Endothelial cell of coronary artery (primary cell): ENCODE results near the gene OR5C1. TPM values are rescaled to one million over a fixed set of nuclear protein-coding genes. Genes with fewer than 3 reads are reported as not detected.

Source experiments
- total RNA-seq: library from RNA; depleted of rRNA; stranded (reverse); fragments of >200 nt; gene quantifications from 2 replicates; pipeline ENCODE4 v1.2.3, GENCODE V29; 2014

The OR5C1 gene
- not detected in 2 replicates for total RNA-seq

GRCh38 chr9:122788831-122789230 is at the start of gene OR5C1:
OR5C1 (plus strand) TSS chr9:122788933; CDS start chr9:122788933, 0 bp downstream.

GRCh38 chr9:122742003-122742402 is 46.7 kb upstream of the OR5C1 start, which contains the start of gene OR1L6:
OR1L6 (plus strand) TSS chr9:122742303; CDS start chr9:122749848, 7,545 bp downstream.

GRCh38 chr9:122800066-122801060 is 11.6 kb downstream of the OR5C1 start, which contains the start of gene OR1K1:
OR1K1 (plus strand) TSS chr9:122800123; CDS start chr9:122800123, 0 bp downstream.

Other genes with a start within 250 kb of the OR5C1 start
- not detected in 2 replicates for gene OR1N2, start 235.8 kb upstream of the OR5C1 start, total RNA-seq
- gene OR1L8, start 205.5 kb upstream of the OR5C1 start, total RNA-seq: under 0.01 and 0.09 TPM in 2 replicates
- not detected in 2 replicates for gene OR1Q1, start 174.2 kb upstream of the OR5C1 start, total RNA-seq
- 0.09 TPM in 1 of 2 replicates, not detected in the other for gene OR1B1, start 131.3 kb upstream of the OR5C1 start, total RNA-seq
- gene OR1L1, start 127.2 kb upstream of the OR5C1 start, total RNA-seq: not detected in 2 replicates
- not detected in 2 replicates for gene OR1L3, start 113.8 kb upstream of the OR5C1 start, total RNA-seq
- gene OR1L4, start 64.9 kb upstream of the OR5C1 start, total RNA-seq: not detected in 2 replicates
- gene OR1L6, start 46.6 kb upstream of the OR5C1 start, total RNA-seq: not detected in 2 replicates
- gene OR1K1, start 11.2 kb downstream of the OR5C1 start, total RNA-seq: not detected in 2 replicates
- gene PDCL, start 39.7 kb downstream of the OR5C1 start, total RNA-seq: 64.5 and 66.2 TPM in 2 replicates
- 44.9 and 54.8 TPM in 2 replicates for gene RC3H2, start 116.4 kb downstream of the OR5C1 start, total RNA-seq
- gene ZBTB6, start 124.4 kb downstream of the OR5C1 start, total RNA-seq: 10.9 and 11.9 TPM in 2 replicates
- 2.3 and 3.7 TPM in 2 replicates for gene ZBTB26, start 142.6 kb downstream of the OR5C1 start, total RNA-seq
- 23.2 and 36.2 TPM in 2 replicates for gene RABGAP1, start 152.1 kb downstream of the OR5C1 start, total RNA-seq
- 0.90 and 1.8 TPM in 2 replicates for gene GPR21, start 244.7 kb downstream of the OR5C1 start, total RNA-seq